AG09309 (cell line): ENCODE data around the gene SELENOW.

Experiments
- DNase-seq: peaks from one replicate; pipeline ENCODE4 v3.0.0-alpha.2; 2010; ENCODE audit warnings: low read depth
- H3K4me3 ChIP-seq: 2 replicates; pipeline ENCODE4 v1.5.1; 2011; ENCODE audit warnings: mild to moderate bottlenecking, low read depth, low read length, moderate library complexity; ENCODE audit not compliant: control insufficient read depth
- TF ChIP-seq, protein P1 (sequence below): IDR thresholded peaks from 2 replicates; pipeline ENCODE4 v1.5.1; 2011; ENCODE audit warnings: mild to moderate bottlenecking, low read depth, low read length, inconsistent platforms; ENCODE audit not compliant: insufficient read depth, control insufficient read depth; ENCODE audit errors: missing control alignments

SELENOW gene

DNA sequence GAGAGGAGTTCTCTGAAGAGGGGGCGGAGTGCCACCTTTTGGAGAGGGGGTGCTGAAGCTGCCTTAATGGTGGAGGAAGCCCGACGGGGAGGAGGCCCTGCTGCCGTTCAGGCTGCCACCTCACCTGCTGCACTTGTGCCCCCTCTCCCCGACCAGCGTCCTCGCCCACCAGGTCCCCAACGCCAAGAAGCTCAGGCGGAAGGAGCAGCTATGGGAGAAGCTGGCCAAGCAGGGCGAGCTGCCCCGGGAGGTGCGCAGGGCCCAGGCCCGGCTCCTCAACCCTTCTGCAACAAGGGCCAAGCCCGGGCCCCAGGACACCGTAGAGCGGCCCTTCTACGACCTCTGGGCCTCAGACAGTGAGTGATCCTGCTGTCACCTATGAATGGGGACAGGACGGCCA, 27.8 kb upstream of the SELENOW start:
- DNase-seq: no peak
- H3K4me3 ChIP-seq: no peak overlapping the region
- TF ChIP-seq, protein P1, sequence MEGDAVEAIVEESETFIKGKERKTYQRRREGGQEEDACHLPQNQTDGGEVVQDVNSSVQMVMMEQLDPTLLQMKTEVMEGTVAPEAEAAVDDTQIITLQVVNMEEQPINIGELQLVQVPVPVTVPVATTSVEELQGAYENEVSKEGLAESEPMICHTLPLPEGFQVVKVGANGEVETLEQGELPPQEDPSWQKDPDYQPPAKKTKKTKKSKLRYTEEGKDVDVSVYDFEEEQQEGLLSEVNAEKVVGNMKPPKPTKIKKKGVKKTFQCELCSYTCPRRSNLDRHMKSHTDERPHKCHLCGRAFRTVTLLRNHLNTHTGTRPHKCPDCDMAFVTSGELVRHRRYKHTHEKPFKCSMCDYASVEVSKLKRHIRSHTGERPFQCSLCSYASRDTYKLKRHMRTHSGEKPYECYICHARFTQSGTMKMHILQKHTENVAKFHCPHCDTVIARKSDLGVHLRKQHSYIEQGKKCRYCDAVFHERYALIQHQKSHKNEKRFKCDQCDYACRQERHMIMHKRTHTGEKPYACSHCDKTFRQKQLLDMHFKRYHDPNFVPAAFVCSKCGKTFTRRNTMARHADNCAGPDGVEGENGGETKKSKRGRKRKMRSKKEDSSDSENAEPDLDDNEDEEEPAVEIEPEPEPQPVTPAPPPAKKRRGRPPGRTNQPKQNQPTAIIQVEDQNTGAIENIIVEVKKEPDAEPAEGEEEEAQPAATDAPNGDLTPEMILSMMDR: no peak

DNA sequence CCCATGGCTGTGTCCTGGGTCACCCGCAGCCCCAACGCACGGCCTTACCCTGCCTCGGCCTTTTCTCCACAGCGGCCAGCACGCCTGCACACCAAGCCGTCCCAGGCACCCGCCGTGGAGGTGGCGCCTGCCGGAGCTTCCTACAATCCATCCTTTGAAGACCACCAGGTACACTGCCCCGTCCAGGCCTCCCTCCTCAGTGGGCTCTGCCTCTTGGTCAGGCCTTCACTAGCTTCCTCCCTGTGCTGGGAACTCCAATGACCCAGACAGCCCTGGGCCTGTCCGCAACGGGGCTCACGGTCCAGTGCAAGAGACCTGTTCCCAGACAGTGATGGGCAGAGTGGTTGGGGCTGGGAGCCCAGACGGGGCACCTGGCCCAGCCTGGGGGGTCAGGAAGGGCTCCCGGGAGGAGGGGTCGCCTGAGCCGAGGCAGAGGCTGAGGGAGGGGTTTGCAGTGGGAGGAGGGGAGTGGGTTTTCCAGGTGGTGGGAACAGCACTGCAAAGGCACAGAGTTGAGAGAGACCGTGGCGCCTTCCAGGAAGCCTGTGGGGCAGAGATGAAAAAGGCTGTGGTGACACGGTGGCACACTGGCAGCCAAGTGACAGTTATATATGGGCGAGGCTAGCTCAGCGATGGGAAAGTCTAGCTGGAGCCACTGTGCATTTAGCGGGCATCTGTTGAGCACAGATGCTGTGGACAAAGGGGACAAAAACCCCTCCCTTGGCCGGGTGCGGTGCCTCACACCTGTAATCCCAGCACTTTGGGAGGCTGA, 25.9 kb upstream of the SELENOW start:
- H3K4me3 ChIP-seq: no peak overlapping the region

DNA sequence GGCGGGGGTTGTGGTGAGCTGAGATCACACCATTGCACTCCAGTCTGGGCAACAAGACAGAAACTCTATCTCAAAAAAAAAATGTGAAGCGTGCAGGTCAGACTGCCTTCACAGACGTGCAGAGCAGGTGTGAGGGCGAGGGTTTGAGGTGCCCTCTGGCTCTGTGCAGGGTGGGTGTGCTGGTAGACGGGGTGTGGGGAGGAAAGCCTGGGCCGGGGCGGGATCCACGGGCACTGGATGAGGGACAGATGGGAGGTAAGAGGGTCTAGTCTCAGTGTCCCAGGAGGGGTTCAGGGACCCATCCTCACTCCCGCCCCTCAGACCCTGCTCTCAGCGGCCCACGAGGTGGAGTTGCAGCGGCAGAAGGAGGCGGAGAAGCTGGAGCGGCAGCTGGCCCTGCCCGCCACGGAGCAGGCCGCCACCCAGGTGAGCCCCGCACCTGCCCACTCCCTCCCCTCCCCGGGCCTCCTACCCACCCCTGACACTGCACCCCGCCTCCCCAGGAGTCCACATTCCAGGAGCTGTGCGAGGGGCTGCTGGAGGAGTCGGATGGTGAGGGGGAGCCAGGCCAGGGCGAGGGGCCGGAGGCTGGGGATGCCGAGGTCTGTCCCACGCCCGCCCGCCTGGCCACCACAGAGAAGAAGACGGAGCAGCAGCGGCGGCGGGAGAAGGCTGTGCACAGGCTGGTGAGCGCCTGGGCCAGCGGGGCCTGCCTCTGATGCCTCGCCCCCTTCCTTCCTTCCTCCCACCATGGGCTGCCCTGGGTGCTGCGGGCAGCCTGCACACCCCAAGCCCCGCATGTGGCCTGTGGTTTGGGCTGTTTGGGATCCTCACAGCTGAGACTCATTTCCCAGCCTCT, 24.1 kb upstream of the SELENOW start:
- H3K4me3 ChIP-seq: no peak overlapping the region
- TF ChIP-seq, protein P1: no peak
- no peak for DNase-seq

More for the DNA sequence above, 25.9 kb upstream of the SELENOW start:
- TF ChIP-seq, protein P1: no peak
- no peak for DNase-seq

DNA sequence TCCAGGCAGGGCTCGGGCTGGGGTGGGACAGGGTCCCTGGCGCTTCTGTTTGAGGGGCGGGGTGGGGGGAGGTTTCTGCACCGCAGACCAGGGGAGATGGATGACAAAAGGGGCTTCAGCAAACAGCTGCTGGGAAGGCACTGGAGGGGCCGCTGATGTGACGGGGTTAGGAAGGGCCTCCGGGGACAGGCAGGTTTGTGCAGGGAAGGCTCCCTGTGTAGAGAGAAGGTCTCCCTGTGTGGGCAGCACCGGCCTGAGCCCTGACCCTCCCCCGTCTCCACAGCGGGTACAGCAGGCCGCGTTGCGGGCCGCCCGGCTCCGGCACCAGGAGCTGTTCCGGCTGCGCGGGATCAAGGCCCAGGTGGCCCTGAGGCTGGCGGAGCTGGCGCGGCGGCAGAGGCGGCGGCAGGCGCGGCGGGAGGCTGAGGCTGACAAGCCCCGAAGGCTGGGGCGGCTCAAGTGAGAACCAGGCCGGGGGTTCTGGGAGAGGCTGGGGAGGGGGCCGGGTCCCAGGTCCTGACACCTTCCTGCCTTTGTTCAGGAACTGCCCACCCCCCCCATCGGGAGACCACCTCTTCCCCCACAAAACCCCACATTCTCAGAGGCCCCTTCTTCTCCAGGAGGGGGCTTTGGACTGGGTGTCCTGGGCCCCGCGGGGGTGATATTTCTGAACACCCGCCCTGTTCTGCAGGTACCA, 23.3 kb upstream of the SELENOW start:
- TF ChIP-seq, protein P1: no peak
- no peak for DNase-seq
- no peak overlapping the region for H3K4me3 ChIP-seq

DNA sequence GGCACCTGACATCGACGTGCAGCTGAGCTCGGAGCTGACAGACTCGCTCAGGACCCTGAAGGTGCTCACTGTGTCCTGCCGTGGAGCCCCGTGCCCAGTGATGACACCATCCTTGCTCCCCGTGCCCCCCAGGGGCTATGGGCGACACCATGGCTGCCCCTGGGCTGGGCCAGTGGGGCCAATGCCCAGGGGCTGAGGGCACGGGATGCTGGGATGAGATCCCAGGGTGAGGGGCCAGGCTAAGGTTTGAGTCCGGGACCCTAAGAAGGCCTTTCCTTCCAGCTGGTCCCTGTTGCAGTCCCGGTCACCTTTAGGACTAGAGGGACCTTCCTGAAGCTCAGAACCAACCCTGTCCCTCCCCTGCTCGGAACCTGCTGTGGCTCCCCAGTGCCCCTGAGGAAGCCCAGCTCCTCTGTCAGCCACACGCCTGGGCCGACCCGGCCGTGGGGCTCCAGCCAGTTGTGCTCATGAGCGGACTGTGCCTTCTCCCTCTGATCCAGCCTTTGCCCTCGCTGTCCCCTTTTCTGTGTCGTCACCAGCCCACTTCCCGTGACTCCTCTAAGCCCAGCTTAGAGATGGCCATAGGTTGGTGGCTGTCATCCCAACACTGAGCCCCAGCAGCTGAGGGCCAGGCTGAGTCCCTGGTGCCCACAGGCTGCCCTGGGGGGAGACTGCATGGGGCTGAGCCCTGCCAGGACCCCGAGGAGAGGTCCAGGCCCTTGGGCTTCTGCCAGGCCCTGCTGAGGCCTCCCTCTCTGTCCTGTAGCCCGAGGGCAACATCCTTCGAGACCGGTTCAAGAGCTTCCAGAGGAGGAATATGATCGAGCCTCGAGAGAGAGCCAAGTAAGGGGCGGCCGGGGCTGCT, 22.5 kb upstream of the SELENOW start:
- TF ChIP-seq, protein P1: no peak
- no peak overlapping the region for H3K4me3 ChIP-seq
- no peak for DNase-seq

DNA sequence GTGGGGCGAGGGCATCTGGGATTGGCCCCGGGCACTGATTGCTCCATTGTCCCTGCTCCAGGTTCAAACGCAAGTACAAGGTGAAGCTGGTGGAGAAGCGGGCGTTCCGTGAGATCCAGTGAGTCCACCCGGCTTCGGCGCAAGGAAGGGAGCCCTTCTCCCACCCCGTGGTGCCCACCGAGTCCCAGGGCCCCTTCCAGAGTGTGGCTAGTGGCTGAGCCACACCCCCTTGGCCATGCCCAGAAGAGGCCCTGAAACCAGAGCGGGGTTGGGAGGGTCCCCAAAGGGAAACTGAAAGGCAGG, 21.9 kb upstream of the SELENOW start:
- TF ChIP-seq, protein P1: no peak
- no peak for DNase-seq
- no peak overlapping the region for H3K4me3 ChIP-seq
